Neuronal stem cell (in vitro differentiated cells): ENCODE results near the gene LOXL1.

Source experiments
- DNase-seq: peaks from one replicate; pipeline ENCODE4 v3.0.0-alpha.2; 2013; ENCODE audit warnings: low spot score
- H2AFZ ChIP-seq: one replicate; pipeline ENCODE4 v1.6.1; 2013; ENCODE audit warnings: mild to moderate bottlenecking, low read length, inconsistent platforms
- H2AK5ac ChIP-seq: 2 replicates; pipeline ENCODE4 v1.6.1; 2013; ENCODE audit warnings: low read depth, mild to moderate bottlenecking, inconsistent platforms, low read length, moderate library complexity, mixed read lengths
- H2BK120ac ChIP-seq: 2 replicates; pipeline ENCODE4 v1.6.1; 2013; ENCODE audit warnings: low read depth, mild to moderate bottlenecking, inconsistent platforms, low read length, moderate library complexity, mixed read lengths
- H2BK12ac ChIP-seq: one replicate; pipeline ENCODE4 v1.6.1; 2013; ENCODE audit warnings: low read length, inconsistent platforms
- H2BK15ac ChIP-seq: 2 replicates; pipeline ENCODE4 v1.6.1; 2013; ENCODE audit warnings: mild to moderate bottlenecking, low read length, inconsistent platforms, mixed read lengths
- H2BK5ac ChIP-seq: one replicate; pipeline ENCODE4 v1.6.1; 2013; ENCODE audit warnings: inconsistent platforms, mild to moderate bottlenecking, low read length, moderate library complexity
- H3K14ac ChIP-seq: one replicate; pipeline ENCODE4 v1.6.1; 2013; ENCODE audit warnings: low read length, inconsistent platforms
- H3K18ac ChIP-seq: 2 replicates; pipeline ENCODE4 v1.6.1; 2013; ENCODE audit warnings: low read length, inconsistent platforms
- H3K23ac ChIP-seq: 2 replicates; pipeline ENCODE4 v1.6.1; 2013; ENCODE audit warnings: low read depth, mild to moderate bottlenecking, mixed read lengths, low read length, inconsistent platforms; ENCODE audit not compliant: poor library complexity
- H3K27ac ChIP-seq: replicated peaks from 3 replicates; pipeline ENCODE4 v1.5.1; 2013; ENCODE audit warnings: low read length, inconsistent platforms
- H3K27me3 ChIP-seq, 3 experiments: 2 replicates each; pipeline ENCODE4 v1.6.1; 2013; ENCODE audit warnings: low read length in 3 of 3, mild to moderate bottlenecking in 2 of 3, inconsistent platforms in 1 of 3, low read depth in 1 of 3, mixed read lengths in 1 of 3, moderate library complexity in 1 of 3; ENCODE audit not compliant: control insufficient read depth in 3 of 3, insufficient read depth in 3 of 3
- H3K36me3 ChIP-seq, 2 donors: replicated peaks in 1 of 2; 2 replicates each; pipeline ENCODE4 v1.6.1; 2013; ENCODE audit warnings: low read length in 2 of 2; ENCODE audit not compliant: control insufficient read depth in 2 of 2, insufficient read depth in 2 of 2
- H3K4ac ChIP-seq: 2 replicates; pipeline ENCODE4 v1.6.1; 2013; ENCODE audit warnings: inconsistent platforms, mild to moderate bottlenecking, low read length, moderate library complexity
- H3K4me1 ChIP-seq, 2 donors: 1 replicate in 1 of 2; 2 replicates in 1 of 2; pipeline ENCODE4 v1.6.1; 2013; ENCODE audit warnings: low read length in 2 of 2, low read depth in 1 of 2; ENCODE audit not compliant: control insufficient read depth in 2 of 2, insufficient read depth in 1 of 2
- H3K4me2 ChIP-seq: one replicate; pipeline ENCODE4 v1.6.1; 2013; ENCODE audit warnings: mild to moderate bottlenecking, low read length, inconsistent platforms; ENCODE audit not compliant: insufficient read depth, poor library complexity, severe bottlenecking
- H3K4me3 ChIP-seq, 2 donors: 2 replicates each; pipeline ENCODE4 v1.5.1; 2013; ENCODE audit warnings: low read length in 2 of 2, mild to moderate bottlenecking in 2 of 2, inconsistent platforms in 1 of 2, moderate library complexity in 1 of 2
- H3K79me1 ChIP-seq: one replicate; pipeline ENCODE4 v1.6.1; 2013; ENCODE audit warnings: low read depth, mild to moderate bottlenecking, inconsistent platforms, low read length, moderate library complexity
- H3K9ac ChIP-seq: one replicate; pipeline ENCODE4 v1.6.1; 2013; ENCODE audit warnings: mild to moderate bottlenecking, low read depth, low read length, inconsistent platforms; ENCODE audit not compliant: poor library complexity
- H3K9me3 ChIP-seq, 2 donors: replicated peaks in 1 of 2; 2 replicates each; pipeline versions ENCODE3 to v1.6.1; 2013; ENCODE audit warnings: low read length in 2 of 2, mild to moderate bottlenecking in 2 of 2, inconsistent platforms in 1 of 2, low read depth in 1 of 2, mixed read lengths in 1 of 2, moderate library complexity in 1 of 2; ENCODE audit not compliant: control insufficient read depth in 2 of 2, insufficient read depth in 1 of 2
- H4K8ac ChIP-seq: one replicate; pipeline ENCODE4 v1.6.1; 2013; ENCODE audit warnings: low read depth, mild to moderate bottlenecking, inconsistent platforms, low read length, moderate library complexity
- H4K91ac ChIP-seq: one replicate; pipeline ENCODE4 v1.6.1; 2013; ENCODE audit warnings: low read length, low read depth, mild to moderate bottlenecking, inconsistent platforms; ENCODE audit not compliant: poor library complexity
- WGBS, 2 donors: extraction: QIAGEN DNeasy Blood & Tissue Kit; methylation state at CpG; one replicate each; pipeline ENCODE4 v1.1.7; 2013; ENCODE audit warnings: missing lambda C conversion rate in 2 of 2, mixed read lengths in 1 of 2; ENCODE audit not compliant: insufficient read length in 2 of 2, insufficient replicate concordance in 1 of 2; ENCODE audit errors: extremely low coverage in 2 of 2; 5-methylcytosine and 5-hydroxymethylcytosine counted together

The LOXL1 gene

GRCh38 chr15:73982222-73982962, 56.1 kb downstream of the LOXL1 start:
- Histone ChIP-seq H3K4me2 (no peak overlapping the region), H3K4me1 (peaks cover 3 to 5% of the 10 kb centered on the region in 2 donors), H3K4me3 (no peak overlapping the region), H3K79me1 (no peaks in the 10 kb centered on the region), H4K91ac (no peak overlapping the region), H2BK120ac (no peak overlapping the region), H3K18ac (no peak overlapping the region), H2AK5ac (no peak overlapping the region), H3K27me3 (peaks cover 0 to 7% (median 0%) of the 10 kb centered on the region in 3 experiments), H3K9ac (no peak overlapping the region), H3K9me3 (no peaks in the 10 kb centered on the region), H3K14ac (no peak overlapping the region), H2BK15ac (no peak overlapping the region), H2BK5ac (no peak overlapping the region), H4K8ac (no peak overlapping the region), H2AFZ (peak overlapping the region; percentile 55), H3K4ac (no peak overlapping the region), H3K23ac (no peak overlapping the region), H3K27ac (no peak overlapping the region), H3K36me3 (peaks cover 0 to 4% of the 10 kb centered on the region in 2 donors), H2BK12ac (no peak overlapping the region)
- DNase-seq = no peak
- no CpG with 5 or more reads among the region's 8 CpGs for WGBS, 2 donors

DNA sequence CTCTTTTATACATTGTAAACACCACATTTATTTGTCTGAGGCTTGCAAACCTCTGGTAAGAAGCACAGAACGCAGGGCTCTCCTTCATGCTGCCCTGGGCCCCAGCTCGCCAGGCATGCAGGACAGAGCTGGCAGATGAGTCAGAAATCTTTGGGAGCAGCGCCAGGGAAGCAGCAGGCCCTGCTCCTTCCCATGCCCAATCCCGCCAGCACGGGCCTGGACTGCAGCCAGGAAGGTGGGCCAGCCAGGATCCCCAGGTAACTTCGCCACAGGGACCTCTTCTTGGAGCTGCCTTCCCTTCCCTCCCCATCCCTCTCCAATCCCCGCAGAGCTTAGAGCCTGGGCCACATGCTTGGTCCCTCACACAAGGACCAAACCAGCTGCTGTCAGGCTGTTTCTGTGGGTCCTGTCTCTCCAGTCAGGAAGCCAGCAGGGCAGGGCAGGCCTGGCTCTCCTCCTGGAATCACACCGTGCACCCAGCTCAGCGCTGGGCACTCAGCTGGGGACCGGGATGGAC, 57.0 kb downstream of the LOXL1 start:
- no peak overlapping the region for H2BK5ac ChIP-seq
- H4K8ac ChIP-seq = no peak overlapping the region
- H3K4ac ChIP-seq = no peak overlapping the region
- H3K4me1 ChIP-seq = peaks cover 3 to 5% of the 10 kb centered on the region in 2 donors
- no peak overlapping the region for H2BK15ac ChIP-seq
- no peak overlapping the region for H2AFZ ChIP-seq
- peak overlapping the region; percentile 4 for H3K14ac ChIP-seq
- peak overlapping the region; percentile 24 for H3K9ac ChIP-seq
- H3K27me3 ChIP-seq = peaks cover 0 to 7% (median 0%) of the 10 kb centered on the region in 3 experiments
- no peak overlapping the region for H3K27ac ChIP-seq
- H2BK120ac ChIP-seq = no peak overlapping the region
- no peak overlapping the region for H3K23ac ChIP-seq
- peak overlapping the region; percentile 42 for H2AK5ac ChIP-seq
- H3K4me2 ChIP-seq = no peak overlapping the region
- H3K79me1 ChIP-seq = no peaks in the 10 kb centered on the region
- no CpG with 5 or more reads among the region's 10 CpGs for WGBS, 2 donors
- H3K9me3 ChIP-seq = no peaks in the 10 kb centered on the region
- DNase-seq = no peak
- H2BK12ac ChIP-seq = peak overlapping the region; percentile 14
- no peak overlapping the region for H3K4me3 ChIP-seq
- peaks cover 0 to 4% of the 10 kb centered on the region in 2 donors for H3K36me3 ChIP-seq
- H3K18ac ChIP-seq = no peak overlapping the region
- no peak overlapping the region for H4K91ac ChIP-seq

DNA sequence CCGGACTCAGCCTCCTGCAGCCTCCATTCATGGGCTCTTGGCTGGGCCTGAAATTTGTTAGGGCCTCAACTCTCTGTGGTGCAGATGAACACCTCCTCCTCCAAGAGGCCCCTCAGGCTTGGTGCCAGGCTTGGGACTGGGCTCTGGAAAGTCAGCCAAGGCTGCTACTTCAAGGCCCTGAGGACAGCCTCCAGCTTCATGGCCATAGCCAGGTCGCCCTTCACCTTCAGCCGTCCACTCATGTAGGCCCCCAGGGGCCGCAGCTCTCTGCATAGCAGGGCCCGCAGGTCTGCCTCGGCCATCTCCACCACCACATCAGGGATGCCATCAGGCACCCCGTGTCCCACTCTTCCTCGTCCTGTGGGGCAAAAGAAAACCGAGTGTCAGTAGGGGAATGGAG, 57.5 kb downstream of the LOXL1 start:
- H3K4me2 ChIP-seq = no peak overlapping the region
- H2AK5ac ChIP-seq = peak overlapping the region; percentile 42
- no peaks in the 10 kb centered on the region for H3K79me1 ChIP-seq
- H3K36me3 ChIP-seq = peaks cover 0 to 4% of the 10 kb centered on the region in 2 donors
- WGBS, 2 donors = no CpG with 5 or more reads among the region's 9 CpGs
- no peak overlapping the region for H2BK15ac ChIP-seq
- no peak overlapping the region for H4K91ac ChIP-seq
- no peak overlapping the region for H2BK12ac ChIP-seq
- no peak overlapping the region for H3K23ac ChIP-seq
- H3K18ac ChIP-seq = no peak overlapping the region
- peak overlapping the region; percentile 24 for H3K9ac ChIP-seq
- H3K9me3 ChIP-seq = no peaks in the 10 kb centered on the region
- H3K4me1 ChIP-seq = peaks cover 3 to 5% of the 10 kb centered on the region in 2 donors
- H3K14ac ChIP-seq = peak overlapping the region; percentile 10
- H3K27me3 ChIP-seq = peaks cover 0 to 3% (median 0%) of the 10 kb centered on the region in 3 experiments
- H3K4me3 ChIP-seq = no peak overlapping the region
- H3K4ac ChIP-seq = no peak overlapping the region
- H3K27ac ChIP-seq = no peak overlapping the region
- no peak overlapping the region for H2BK5ac ChIP-seq
- no peak overlapping the region for H2BK120ac ChIP-seq
- H4K8ac ChIP-seq = no peak overlapping the region
- no peak for DNase-seq
- H2AFZ ChIP-seq = no peak overlapping the region

DNA sequence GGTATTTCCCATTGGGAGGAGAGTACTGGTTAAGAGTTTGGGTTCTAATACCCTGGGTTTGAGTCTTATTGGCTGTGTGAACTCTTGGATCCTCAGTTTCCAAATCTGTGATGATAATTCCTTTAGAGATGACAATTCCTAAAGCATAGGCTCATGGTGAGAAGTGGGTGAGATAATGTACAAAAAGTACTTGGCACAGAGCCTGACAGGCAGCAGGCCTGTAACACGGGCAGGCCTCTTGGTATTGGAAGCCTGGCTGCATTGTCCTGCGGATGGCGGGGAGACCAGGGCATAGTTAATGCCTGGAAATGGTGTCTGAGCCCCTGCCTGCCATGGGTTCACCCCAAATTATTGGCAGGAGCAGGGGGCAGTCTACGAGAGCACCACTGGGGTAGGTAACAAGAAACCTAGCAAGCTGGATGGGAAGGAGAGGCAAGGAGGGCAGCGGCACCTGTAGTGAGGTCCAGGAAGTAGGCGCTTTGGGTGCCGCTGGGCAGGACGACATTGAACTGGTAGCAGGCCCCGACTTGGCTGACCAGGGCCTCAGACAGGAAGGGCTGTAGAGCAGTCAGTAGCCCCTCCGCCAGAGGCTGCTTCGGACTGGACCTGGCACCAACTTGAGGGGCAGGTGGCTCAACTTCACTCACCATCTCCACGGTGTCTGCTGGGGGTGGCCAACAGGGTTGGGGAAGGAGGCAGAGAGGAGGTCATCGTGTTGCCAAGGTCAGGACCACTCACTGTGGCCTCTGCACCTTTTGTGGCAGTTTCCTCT, 58.1 kb downstream of the LOXL1 start:
- Histone ChIP-seq H3K14ac (no peak overlapping the region), H3K18ac (no peak overlapping the region), H3K4me2 (no peak overlapping the region), H2BK120ac (no peak overlapping the region), H2BK15ac (no peak overlapping the region), H3K23ac (peak overlapping the region; percentile 57), H3K4me3 (peak overlapping the region in 1 of 2 donors; percentile 9), H3K36me3 (peaks cover 0 to 4% of the 10 kb centered on the region in 2 donors), H3K27ac (no peak overlapping the region), H2BK12ac (no peak overlapping the region), H3K4ac (peak overlapping the region; percentile 76), H3K9me3 (no peaks in the 10 kb centered on the region), H4K8ac (no peak overlapping the region), H4K91ac (no peak overlapping the region), H3K27me3 (no peaks in the 10 kb centered on the region), H2AFZ (no peak overlapping the region), H2AK5ac (peak overlapping the region; percentile 19), H3K9ac (no peak overlapping the region), H3K79me1 (no peaks in the 10 kb centered on the region), H2BK5ac (no peak overlapping the region), H3K4me1 (peaks cover 3 to 5% of the 10 kb centered on the region in 2 donors)
- no peak for DNase-seq
- no CpG with 5 or more reads among the region's 13 CpGs for WGBS, 2 donors
